ENCODE data around the gene COL23A1. TPM values are rescaled to one million over a fixed set of nuclear protein-coding genes. Genes with fewer than 3 reads are reported as not detected.

Gene COL23A1
- total RNA-seq, 4 donors from 2014 or later = 0.44 to 0.65 (median 0.57) TPM; not detected in 1

DNA sequence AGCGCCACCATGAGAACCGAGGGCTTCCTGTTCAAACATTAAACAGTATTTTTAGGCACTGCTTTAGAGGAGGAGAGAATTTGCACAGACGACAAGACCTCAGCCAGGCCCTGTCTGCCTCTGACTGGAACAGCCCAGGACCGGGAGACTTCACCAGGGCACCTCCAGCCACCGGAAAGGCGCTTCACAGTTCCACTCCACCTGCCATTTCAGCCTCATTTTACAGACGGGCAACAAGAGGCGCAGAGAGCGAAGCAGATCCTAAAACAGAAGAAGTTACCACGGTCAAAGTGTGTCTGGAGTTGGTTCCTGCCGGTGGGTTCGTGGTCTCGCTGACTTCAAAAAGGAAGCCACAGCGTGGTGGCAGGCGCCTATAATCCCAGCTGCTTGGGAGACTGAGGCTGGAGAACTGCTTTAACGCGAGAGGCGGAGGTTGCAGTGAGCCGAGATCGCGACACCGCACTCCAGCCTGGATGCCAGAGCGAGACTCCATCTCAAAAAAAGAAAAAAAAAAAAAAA is 28.4 kb downstream of the COL23A1 start:
- TF ChIP-seq, protein P1, sequence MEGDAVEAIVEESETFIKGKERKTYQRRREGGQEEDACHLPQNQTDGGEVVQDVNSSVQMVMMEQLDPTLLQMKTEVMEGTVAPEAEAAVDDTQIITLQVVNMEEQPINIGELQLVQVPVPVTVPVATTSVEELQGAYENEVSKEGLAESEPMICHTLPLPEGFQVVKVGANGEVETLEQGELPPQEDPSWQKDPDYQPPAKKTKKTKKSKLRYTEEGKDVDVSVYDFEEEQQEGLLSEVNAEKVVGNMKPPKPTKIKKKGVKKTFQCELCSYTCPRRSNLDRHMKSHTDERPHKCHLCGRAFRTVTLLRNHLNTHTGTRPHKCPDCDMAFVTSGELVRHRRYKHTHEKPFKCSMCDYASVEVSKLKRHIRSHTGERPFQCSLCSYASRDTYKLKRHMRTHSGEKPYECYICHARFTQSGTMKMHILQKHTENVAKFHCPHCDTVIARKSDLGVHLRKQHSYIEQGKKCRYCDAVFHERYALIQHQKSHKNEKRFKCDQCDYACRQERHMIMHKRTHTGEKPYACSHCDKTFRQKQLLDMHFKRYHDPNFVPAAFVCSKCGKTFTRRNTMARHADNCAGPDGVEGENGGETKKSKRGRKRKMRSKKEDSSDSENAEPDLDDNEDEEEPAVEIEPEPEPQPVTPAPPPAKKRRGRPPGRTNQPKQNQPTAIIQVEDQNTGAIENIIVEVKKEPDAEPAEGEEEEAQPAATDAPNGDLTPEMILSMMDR (IDR thresholded peaks at IDR 0.05; ENCODE audit: low read depth) = no peak

DNA sequence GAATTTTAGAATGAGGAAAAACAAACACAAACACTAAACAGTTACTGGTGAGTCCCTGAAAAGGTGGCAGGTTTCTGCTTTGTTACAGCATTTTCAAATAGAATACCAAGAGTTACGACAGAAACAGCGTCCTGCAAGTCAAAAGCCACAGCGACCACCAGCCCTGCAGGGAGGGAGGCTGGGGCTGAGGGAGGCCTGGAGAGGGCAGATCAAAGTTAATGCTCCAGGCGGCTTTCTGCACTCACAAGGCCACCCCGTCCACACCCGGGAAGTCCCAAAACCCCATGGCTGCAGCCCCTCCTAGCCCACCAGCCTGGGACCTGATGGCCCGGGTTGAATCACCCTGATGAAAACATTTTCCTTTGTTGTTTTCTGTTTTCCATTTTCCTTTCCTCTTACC is 29.3 kb downstream of the COL23A1 start:
- TF ChIP-seq, protein P1 (IDR thresholded peaks at IDR 0.05; ENCODE audit: low read depth) = no peak

DNA sequence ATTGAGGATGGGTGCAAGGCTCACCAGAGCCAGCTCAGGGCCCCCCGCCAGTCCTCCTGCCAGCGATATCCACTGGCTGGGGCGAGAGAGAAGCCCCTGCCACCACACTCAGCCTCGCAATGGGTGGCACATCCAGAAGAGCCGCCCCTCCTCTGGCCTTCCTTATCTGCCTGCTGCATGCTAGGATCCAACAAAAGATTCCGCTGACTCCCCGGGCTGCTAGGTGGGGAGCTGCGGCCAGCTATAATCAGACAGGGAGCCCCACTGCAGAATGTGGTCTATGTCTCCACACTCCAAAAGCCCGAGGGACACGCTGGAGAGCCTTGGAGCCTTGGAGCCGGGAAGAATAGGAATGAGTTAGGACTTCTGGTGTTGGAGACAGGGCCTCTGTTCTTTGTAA is 32.8 kb downstream of the COL23A1 start:
- TF ChIP-seq, protein P1 (IDR thresholded peaks at IDR 0.05; ENCODE audit: low read depth) = no peak

DNA sequence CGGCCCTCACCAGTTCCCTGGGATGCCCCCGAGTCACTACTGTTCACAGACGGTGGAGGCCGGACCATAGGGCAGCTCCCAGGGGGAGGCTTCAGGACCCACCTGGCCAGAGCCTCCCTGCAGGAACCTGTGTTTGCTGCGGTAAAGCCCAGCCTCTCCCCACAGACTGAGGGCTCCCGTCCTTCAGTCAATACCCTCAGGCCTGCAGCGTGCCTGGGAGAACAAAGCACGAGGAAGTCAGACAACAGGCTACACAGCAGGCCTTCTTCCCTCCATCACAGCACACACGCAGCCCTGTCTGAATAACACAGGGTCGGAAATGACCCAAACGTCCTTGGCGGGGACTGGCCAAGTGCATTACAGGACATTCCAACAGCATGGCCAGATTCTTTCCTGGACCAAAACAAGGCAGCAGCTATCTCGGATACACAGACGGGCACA is 34.4 kb downstream of the COL23A1 start:
- TF ChIP-seq, protein P1 (IDR thresholded peaks at IDR 0.05; ENCODE audit: low read depth) = no peak

DNA sequence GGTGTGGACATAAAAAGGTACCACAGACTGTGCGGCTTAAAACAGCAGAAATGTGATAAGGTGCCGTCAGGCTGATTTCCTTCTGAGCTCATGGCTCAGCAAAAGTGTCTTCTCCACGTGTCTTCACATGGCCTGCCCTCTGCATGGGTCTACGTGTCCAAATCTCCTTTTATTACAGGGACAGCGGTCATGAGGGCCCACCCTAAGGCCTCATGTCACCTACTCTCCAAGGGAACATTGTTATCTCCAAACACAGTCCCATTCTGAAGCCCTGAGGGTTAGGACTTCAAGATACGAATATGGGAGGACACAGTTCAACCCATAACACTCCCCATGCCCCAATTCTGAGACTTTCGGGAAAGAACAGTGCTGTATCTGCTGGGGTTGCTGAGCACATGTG is 35.2 kb downstream of the COL23A1 start:
- TF ChIP-seq, protein P1 (IDR thresholded peaks at IDR 0.05; ENCODE audit: low read depth) = no peak

DNA sequence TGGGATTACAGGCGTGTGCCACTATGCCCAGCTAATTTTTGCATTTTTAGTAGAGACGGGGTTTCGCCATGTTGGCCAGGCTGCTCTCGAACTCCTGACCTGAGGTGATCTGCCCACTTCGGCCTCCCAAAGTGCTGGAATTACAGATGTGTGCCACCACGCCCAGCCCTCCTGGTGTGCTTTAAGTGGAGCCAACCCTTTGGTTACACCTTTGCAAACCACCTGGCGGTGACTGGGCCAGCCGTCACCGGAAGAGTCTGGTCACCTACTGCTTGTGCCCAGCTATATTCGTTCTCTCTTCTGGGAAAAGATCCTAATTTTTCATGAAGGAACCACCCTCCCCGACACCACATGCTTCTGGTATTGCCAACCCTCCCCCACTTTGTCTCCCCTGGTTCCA is 35.9 kb downstream of the COL23A1 start:
- TF ChIP-seq, protein P1 (IDR thresholded peaks at IDR 0.05; ENCODE audit: low read depth) = no peak

DNA sequence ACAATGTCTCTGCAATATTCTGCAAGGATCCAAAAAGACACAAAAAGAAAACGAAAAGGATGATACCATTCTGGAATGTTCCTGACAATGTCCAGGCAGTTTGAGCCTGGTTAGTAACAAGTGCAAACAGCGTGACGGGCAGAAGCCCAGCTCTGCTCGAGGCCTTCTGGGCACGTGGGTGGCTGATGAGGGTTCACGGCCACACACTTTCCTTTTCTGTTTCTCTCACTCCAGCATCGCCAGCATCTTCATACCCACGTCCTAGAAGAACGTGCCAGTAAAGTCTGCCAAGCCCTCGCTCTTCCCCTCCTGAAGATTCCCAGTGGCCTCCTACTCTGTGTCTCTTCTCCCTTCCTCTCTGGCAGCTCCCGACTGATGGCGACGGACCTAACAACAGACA is 36.7 kb downstream of the COL23A1 start:
- TF ChIP-seq, protein P1 (IDR thresholded peaks at IDR 0.05; ENCODE audit: low read depth) = no peak
